MM.1S (cell line): ENCODE results near the gene SNU13.

Experiments
- CTCF ChIP-seq: fragments of 300-600 bp; sonication (generic); IDR thresholded peaks from 2 replicates; pipeline ENCODE4 v1.5.1; 2016; ENCODE audit warnings: antibody characterized with exemption, low read length, mixed read lengths
- EZH2phosphoT487 ChIP-seq: fragments of 300-600 bp; sonication (generic); IDR thresholded peaks from 2 replicates; pipeline ENCODE4 v1.6.1; 2018; ENCODE audit warnings: antibody characterized with exemption, low read length

DNA sequence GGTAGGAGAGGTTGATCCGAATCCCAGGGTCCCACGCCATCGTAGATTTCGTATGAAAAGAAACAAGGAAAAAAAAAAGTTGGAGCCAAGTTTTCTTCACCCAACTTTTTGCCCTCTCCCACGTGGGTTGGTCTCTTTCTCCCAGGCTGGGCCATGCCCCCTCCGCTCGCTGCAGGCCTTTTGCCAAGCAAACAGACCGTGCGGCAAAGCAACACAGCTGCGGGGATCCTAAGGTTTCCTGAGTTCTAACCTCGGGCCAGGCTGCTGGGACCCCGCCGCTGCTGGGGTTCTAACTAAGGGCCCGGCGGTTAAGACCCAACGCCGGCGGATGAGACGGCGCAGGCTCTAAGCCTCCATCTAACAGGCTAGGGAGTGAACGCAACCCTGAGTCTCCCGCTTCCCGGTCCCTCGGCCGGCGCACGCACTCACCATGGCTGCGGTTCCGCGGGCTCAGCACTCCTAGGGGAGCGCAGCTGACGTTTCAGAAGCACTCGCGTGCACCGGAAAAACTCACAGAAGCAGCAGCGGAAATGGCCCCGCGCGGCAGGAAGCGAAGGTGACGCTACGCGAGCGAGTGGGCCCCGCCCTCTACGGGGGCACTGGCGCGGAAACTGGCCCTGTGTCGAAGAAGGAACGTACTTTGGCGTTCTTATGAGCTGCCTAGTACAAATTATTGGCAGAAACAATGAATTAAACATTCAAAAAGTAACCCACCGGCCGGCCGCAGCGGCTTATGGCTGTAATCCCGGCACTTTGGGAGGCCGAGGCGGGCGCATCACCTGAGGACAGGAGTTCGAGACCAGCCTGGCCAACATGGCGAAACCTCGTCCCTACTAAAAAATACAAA, at the start of gene SNU13:
- no peak for TF ChIP-seq CTCF
- no peak for TF ChIP-seq EZH2phosphoT487
